ENCODE results near the gene UBR3. TPM values are rescaled to one million over a fixed set of nuclear protein-coding genes. Genes with fewer than 3 reads are reported as not detected.

Gene UBR3
- total RNA-seq, 1 experiment from 2014 or later: 21.9 TPM

Other genes starting within 250 kb of the UBR3 start
- gene PPIG, start 243.1 kb upstream of the UBR3 start, total RNA-seq (2021): 66.2 and 68.9 TPM in 2 replicates
- 0.33 and 0.94 TPM in 2 replicates for gene CFAP210, start 133.0 kb upstream of the UBR3 start, total RNA-seq (2021)
- gene PHOSPHO2, start 133.0 kb upstream of the UBR3 start, total RNA-seq (2021): 7.2 and 7.6 TPM in 2 replicates
- gene KLHL23, start 93.6 kb upstream of the UBR3 start, total RNA-seq (2021): 50.2 and 54.6 TPM in 2 replicates
- gene SSB, start 28.6 kb upstream of the UBR3 start, total RNA-seq (2021): 248 and 257 TPM in 2 replicates
- 92.0 and 94.7 TPM in 2 replicates for gene METTL5, start 2.5 kb upstream of the UBR3 start, total RNA-seq (2021)

Measured in H9 (cell line).